CD4-positive, alpha-beta T cell treated with Interleukin-12 subunit alpha and Interleukin-12 subunit beta, for 1 hour (primary cell): Measurements from ENCODE around the gene ZG16.
"Not testable (repeated sequence)": the region's sequence is repeated elsewhere in the genome, so short reads cannot be mapped to it uniquely, and the experiment has no call there.

Experiments
- DNase-seq: peaks from one replicate; pipeline ENCODE4 v3.0.0-alpha.2; 2020

The ZG16 gene

GRCh38 chr16:29790183-29790948 lies 12.3 kb downstream of the ZG16 start, which contains the start of gene KIF22:
Gene KIF22, plus strand, starts transcription at chr16:29790751. Its CDS starts 9 bp downstream, at chr16:29790760.
- DNase-seq: peak; percentile 100

- peak; percentile 32 for DNase-seq
Measured at GRCh38 chr16:29790949-29791844, 13.1 kb downstream of the ZG16 start.

GRCh38 chr16:29791845-29792807 lies 14.1 kb downstream of the ZG16 start:
- no peak for DNase-seq

GRCh38 chr16:29793153-29793552 lies 15.1 kb downstream of the ZG16 start:
- not testable (repeated sequence) for DNase-seq

GRCh38 chr16:29794231-29794710 lies 16.2 kb downstream of the ZG16 start:
- no peak for DNase-seq

- DNase-seq: no peak
Measured at GRCh38 chr16:29802416-29802935, 24.4 kb downstream of the ZG16 start.

GRCh38 chr16:29804020-29804419 lies 26.0 kb downstream of the ZG16 start:
- DNase-seq: no peak

- DNase-seq: peak; percentile 8
Measured at GRCh38 chr16:29804455-29805231, 26.6 kb downstream of the ZG16 start.

GRCh38 chr16:29805232-29806098 lies 27.4 kb downstream of the ZG16 start:
- peak; percentile 98 for DNase-seq

- peak; percentile 84 for DNase-seq
Measured at GRCh38 chr16:29806099-29806579, 28.1 kb downstream of the ZG16 start, which contains the start of gene MAZ. Gene MAZ, plus strand, starts transcription at chr16:29806529. Its CDS starts 173 bp downstream, at chr16:29806702.

- peak; percentile 48 for DNase-seq
Measured at GRCh38 chr16:29806641-29807425, 28.8 kb downstream of the ZG16 start.

GRCh38 chr16:29807426-29808218 lies 29.6 kb downstream of the ZG16 start:
- peak; percentile 90 for DNase-seq

GRCh38 chr16:29808219-29808900 lies 30.3 kb downstream of the ZG16 start:
- peak; percentile 47 for DNase-seq

GRCh38 chr16:29809031-29809747 lies 31.1 kb downstream of the ZG16 start:
- DNase-seq: no peak

GRCh38 chr16:29809850-29810698 lies 32.0 kb downstream of the ZG16 start:
- peak; percentile 66 for DNase-seq

- DNase-seq: no peak
Measured at GRCh38 chr16:29810699-29811169, 32.7 kb downstream of the ZG16 start.
